ENCODE results near the gene GSK3B. TPM values are rescaled to one million over a fixed set of nuclear protein-coding genes. Genes with fewer than 3 reads are reported as not detected.

Gene GSK3B
- total and polyA plus RNA-seq, 2 donors (not counting 1 experiment from before 2014, with no cell fraction given) = 37.3 to 44.8 TPM

DNA sequence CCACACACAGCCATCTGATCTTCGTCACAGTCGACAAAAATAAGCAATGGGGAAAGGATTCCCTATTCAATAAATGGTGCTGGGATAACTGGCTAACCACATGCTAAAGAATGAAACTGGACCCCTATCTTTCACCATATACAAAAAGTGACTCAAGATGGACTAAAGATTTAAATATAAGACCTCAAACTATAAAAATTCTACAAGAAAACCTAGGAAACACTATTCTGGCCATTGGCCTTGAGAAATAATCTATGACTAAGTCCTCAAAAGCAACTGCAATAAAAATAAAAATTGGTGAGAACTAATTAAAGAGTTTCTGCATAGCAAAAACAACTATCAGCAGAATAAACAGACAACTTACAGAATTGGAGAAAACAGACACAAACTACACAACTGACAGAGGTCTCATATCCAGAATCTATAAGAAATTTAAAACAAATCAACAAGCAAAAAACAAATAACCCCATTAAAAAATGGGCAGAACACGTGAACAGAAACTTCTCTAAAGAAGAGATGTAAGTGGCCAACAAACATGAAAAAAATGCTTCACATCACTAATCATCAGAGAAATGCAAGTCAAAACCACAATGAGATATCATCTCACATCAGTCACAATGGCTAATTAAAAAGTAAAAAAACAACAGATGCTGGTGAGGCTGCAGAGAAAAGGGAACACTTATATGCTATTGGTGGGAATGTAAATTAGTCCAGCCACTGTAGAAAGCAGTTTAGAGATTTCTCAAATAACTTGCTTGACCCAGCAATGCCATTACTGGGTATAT lies 208.3 kb downstream of the GSK3B start:
- DNase-seq (ENCODE audit: low read depth in 2 of 2) = peak in 1 of 2 donors; percentile 41
- TF ChIP-seq, protein P1, sequence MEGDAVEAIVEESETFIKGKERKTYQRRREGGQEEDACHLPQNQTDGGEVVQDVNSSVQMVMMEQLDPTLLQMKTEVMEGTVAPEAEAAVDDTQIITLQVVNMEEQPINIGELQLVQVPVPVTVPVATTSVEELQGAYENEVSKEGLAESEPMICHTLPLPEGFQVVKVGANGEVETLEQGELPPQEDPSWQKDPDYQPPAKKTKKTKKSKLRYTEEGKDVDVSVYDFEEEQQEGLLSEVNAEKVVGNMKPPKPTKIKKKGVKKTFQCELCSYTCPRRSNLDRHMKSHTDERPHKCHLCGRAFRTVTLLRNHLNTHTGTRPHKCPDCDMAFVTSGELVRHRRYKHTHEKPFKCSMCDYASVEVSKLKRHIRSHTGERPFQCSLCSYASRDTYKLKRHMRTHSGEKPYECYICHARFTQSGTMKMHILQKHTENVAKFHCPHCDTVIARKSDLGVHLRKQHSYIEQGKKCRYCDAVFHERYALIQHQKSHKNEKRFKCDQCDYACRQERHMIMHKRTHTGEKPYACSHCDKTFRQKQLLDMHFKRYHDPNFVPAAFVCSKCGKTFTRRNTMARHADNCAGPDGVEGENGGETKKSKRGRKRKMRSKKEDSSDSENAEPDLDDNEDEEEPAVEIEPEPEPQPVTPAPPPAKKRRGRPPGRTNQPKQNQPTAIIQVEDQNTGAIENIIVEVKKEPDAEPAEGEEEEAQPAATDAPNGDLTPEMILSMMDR (conservative IDR thresholded peaks at IDR 0.05 in 1 of 2, IDR thresholded peaks at IDR 0.05 in 1 of 2; ENCODE audit: low read depth in 1 of 2, low read length in 2 of 2) = no peak
- no peak for TF ChIP-seq EZH2 (IDR thresholded peaks at IDR 0.05; ENCODE audit: low read length, missing control alignments)
- H3K79me2 ChIP-seq (ENCODE audit: control insufficient read depth, insufficient read depth, low read length) = no peaks in the 10 kb centered on the region
- H3K27ac ChIP-seq (ENCODE audit: insufficient read depth, low read length) = no peak overlapping the region
- no peak overlapping the region for H3K4me3 ChIP-seq (replicated peaks in 1 of 4; ENCODE audit: control extremely low read depth in 1 of 4, insufficient read depth in 1 of 4, low read depth in 3 of 4, low read length in 4 of 4)
- no peaks in the 10 kb centered on the region for H3K4me1 ChIP-seq (ENCODE audit: control insufficient read depth, extremely low read depth, insufficient read depth, low read length)
- no peak overlapping the region for H3K9ac ChIP-seq (ENCODE audit: insufficient read depth, low read length)
- H3K9me3 ChIP-seq (ENCODE audit: control insufficient read depth, insufficient read depth, low read depth, low read length) = no peaks in the 10 kb centered on the region
- H2AFZ ChIP-seq (ENCODE audit: low read length) = no peak overlapping the region
- no peaks in the 10 kb centered on the region for H3K36me3 ChIP-seq (ENCODE audit: control insufficient read depth, insufficient read depth, low read length)
- no peaks in the 10 kb centered on the region for H4K20me1 ChIP-seq (ENCODE audit: control insufficient read depth, extremely low read depth, insufficient read depth, low read length)
- no peaks in the 10 kb centered on the region for H3K27me3 ChIP-seq (ENCODE audit: control insufficient read depth, insufficient read depth, low read length)
- no peak overlapping the region for H3K4me2 ChIP-seq (ENCODE audit: extremely low read depth, insufficient read depth, low read length)

DNA sequence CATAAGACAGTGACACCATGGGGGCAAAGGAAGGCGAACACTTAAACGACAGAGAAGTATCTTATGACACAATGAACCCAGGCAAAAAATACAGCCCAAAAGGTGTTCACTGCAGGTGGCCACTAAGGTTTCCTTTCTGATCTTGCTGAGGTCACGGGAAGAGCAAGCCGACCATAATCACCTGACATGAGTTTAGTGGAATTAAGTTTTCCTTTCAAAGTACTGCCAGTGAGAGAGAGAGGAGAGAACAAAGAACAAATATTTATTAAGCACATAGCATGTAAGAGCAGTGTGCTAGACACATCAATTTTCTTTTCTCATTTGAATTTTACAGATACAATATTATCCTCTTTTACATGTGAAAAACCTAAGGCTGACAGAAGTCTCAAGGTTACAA lies 210.1 kb downstream of the GSK3B start:
- H3K27me3 ChIP-seq (ENCODE audit: control insufficient read depth, insufficient read depth, low read length) = no peaks in the 10 kb centered on the region
- H4K20me1 ChIP-seq (ENCODE audit: control insufficient read depth, extremely low read depth, insufficient read depth, low read length) = no peaks in the 10 kb centered on the region
- no peaks in the 10 kb centered on the region for H3K9me3 ChIP-seq (ENCODE audit: control insufficient read depth, insufficient read depth, low read depth, low read length)
- H3K4me2 ChIP-seq (ENCODE audit: extremely low read depth, insufficient read depth, low read length) = no peak overlapping the region
- no peak for TF ChIP-seq EZH2 (IDR thresholded peaks at IDR 0.05; ENCODE audit: low read length, missing control alignments)
- TF ChIP-seq, protein P1 (conservative IDR thresholded peaks at IDR 0.05 in 1 of 2, IDR thresholded peaks at IDR 0.05 in 1 of 2; ENCODE audit: low read depth in 1 of 2, low read length in 2 of 2) = no peak
- H3K4me1 ChIP-seq (ENCODE audit: control insufficient read depth, extremely low read depth, insufficient read depth, low read length) = no peaks in the 10 kb centered on the region
- no peak overlapping the region for H2AFZ ChIP-seq (ENCODE audit: low read length)
- no peak for DNase-seq (ENCODE audit: low read depth in 2 of 2)
- H3K9ac ChIP-seq (ENCODE audit: insufficient read depth, low read length) = no peak overlapping the region
- no peak overlapping the region for H3K27ac ChIP-seq (ENCODE audit: insufficient read depth, low read length)
- H3K79me2 ChIP-seq (ENCODE audit: control insufficient read depth, insufficient read depth, low read length) = no peaks in the 10 kb centered on the region
- H3K36me3 ChIP-seq (ENCODE audit: control insufficient read depth, insufficient read depth, low read length) = no peaks in the 10 kb centered on the region
- no peak overlapping the region for H3K4me3 ChIP-seq (replicated peaks in 1 of 4; ENCODE audit: control extremely low read depth in 1 of 4, insufficient read depth in 1 of 4, low read depth in 3 of 4, low read length in 4 of 4)

DNA sequence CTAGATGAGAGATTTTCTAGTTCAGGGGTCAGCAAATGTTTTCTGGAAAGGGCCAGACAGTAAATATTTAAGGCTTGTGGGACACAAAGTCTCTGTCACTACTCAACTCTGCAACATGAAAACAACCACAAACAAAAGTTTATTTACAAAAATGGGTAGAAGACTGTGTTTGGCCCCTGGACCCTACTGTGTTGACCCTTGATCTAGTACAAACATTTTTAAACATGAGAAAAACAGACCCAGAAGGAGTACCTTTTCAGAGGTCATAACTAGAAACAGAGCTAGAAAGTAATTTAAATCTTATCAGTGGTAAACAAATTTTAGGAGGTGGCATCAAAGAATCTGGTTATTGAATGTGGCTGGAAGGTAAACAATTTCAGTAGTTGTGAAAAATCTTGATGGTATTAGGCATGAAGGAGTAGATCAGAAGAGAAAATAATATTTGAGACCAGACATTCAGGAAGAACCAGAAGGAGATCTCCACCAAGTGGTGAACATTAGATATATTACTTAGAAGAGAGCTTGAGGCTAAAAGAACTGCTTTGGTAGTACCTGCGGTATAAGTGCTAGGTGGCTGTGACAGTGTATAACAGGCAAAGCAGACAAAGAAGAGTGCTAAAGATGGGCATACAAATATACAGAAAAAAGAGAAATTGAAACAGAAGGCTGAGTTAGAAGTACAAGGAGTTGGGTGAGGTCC lies 210.6 kb downstream of the GSK3B start:
- no peak for TF ChIP-seq EZH2 (IDR thresholded peaks at IDR 0.05; ENCODE audit: low read length, missing control alignments)
- TF ChIP-seq, protein P1 (conservative IDR thresholded peaks at IDR 0.05 in 1 of 2, IDR thresholded peaks at IDR 0.05 in 1 of 2; ENCODE audit: low read depth in 1 of 2, low read length in 2 of 2) = no peak
- Histone ChIP-seq H3K27me3 (ENCODE audit: control insufficient read depth, insufficient read depth, low read length) (no peaks in the 10 kb centered on the region), H3K9ac (ENCODE audit: insufficient read depth, low read length) (no peak overlapping the region), H3K27ac (ENCODE audit: insufficient read depth, low read length) (no peak overlapping the region), H3K9me3 (ENCODE audit: control insufficient read depth, insufficient read depth, low read depth, low read length) (no peaks in the 10 kb centered on the region), H2AFZ (ENCODE audit: low read length) (no peak overlapping the region), H3K4me3 (replicated peaks in 1 of 4; ENCODE audit: control extremely low read depth in 1 of 4, insufficient read depth in 1 of 4, low read depth in 3 of 4, low read length in 4 of 4) (no peak overlapping the region), H3K36me3 (ENCODE audit: control insufficient read depth, insufficient read depth, low read length) (no peaks in the 10 kb centered on the region), H3K4me2 (ENCODE audit: extremely low read depth, insufficient read depth, low read length) (no peak overlapping the region), H3K4me1 (ENCODE audit: control insufficient read depth, extremely low read depth, insufficient read depth, low read length) (no peaks in the 10 kb centered on the region), H3K79me2 (ENCODE audit: control insufficient read depth, insufficient read depth, low read length) (no peaks in the 10 kb centered on the region), H4K20me1 (ENCODE audit: control insufficient read depth, extremely low read depth, insufficient read depth, low read length) (no peaks in the 10 kb centered on the region)
- DNase-seq (ENCODE audit: low read depth in 2 of 2) = no peak

Data from fibroblast of lung (primary cell).